Mucosa of descending colon (tissue), 3 donors: ENCODE measurements around the gene NCF4. TPM values are rescaled to one million over a fixed set of nuclear protein-coding genes. Genes with fewer than 3 reads are reported as not detected.

Experiments used
- ATAC-seq: fragments of 200-7000 bp; cut with Tn5 transposase; one replicate; pipeline ENCODE4 v1.9.1; 2020; ENCODE audit warnings: mild to moderate bottlenecking, moderate library complexity
- DNase-seq, 3 donors: peaks; one replicate each; pipeline ENCODE4 v3.0.0-alpha.2; 2020
- H3K36me3 ChIP-seq: fragments of 200-600 bp; one replicate; pipeline ENCODE4 v1.8.0; 2021; ENCODE audit warnings: low read depth, mild to moderate bottlenecking
- H3K4me1 ChIP-seq: fragments of 200-600 bp; one replicate; pipeline ENCODE4 v1.8.0; 2021; ENCODE audit warnings: low read depth, mild to moderate bottlenecking
- H3K4me3 ChIP-seq: fragments of 200-600 bp; one replicate; pipeline ENCODE4 v1.8.0; 2021; ENCODE audit warnings: mild to moderate bottlenecking
- H3K9me3 ChIP-seq: fragments of 200-600 bp; one replicate; pipeline ENCODE4 v1.8.0; 2021; ENCODE audit warnings: mild to moderate bottlenecking
- CTCF ChIP-seq: fragments of 200-600 bp; IDR thresholded peaks from one replicate; pipeline ENCODE4 v1.8.0; 2022; ENCODE audit warnings: antibody characterized with exemption, mild to moderate bottlenecking
- intact Hi-C, 2 donors: fragments of 100-400 bp; cut with DNase I in 1 of 2; cut with micrococcal nuclease in 1 of 2; formaldehyde crosslinking; loops; one replicate each; pipeline versions ENCODE4 v1.11.0 to v1.11.1; 2022; cut with DNase I, micrococcal nuclease
- total RNA-seq, 3 donors: library from RNA; stranded (reverse); fragmentation: NEBNext Ultra II Directional in 2 of 3; extraction: Animal tissue kit (Norgen Biotek cat#: 25700) in 2 of 3; gene quantifications; one replicate each; pipeline versions ENCODE4 v1.2.1 to v1.2.4, GENCODE V29; 2021 to 2023
- donor health status: DM: no; HTN: no; CAD: no; lungs with moderate emphysema.
- donor health status: DM: no; HTN: no; CAD: no.
- donor health status: DM: no; HTN: yes; CAD: no.

Gene NCF4
- total RNA-seq, 3 donors from 2014 or later = 6.3 to 15.2 (median 14.8) TPM

- no peaks in the 10 kb centered on the region for H3K9me3 ChIP-seq
- H3K36me3 ChIP-seq = no peaks in the 10 kb centered on the region
- intact Hi-C loops = loop anchor here (10.0 kb wide), 3 partner anchors 65 to 305 kb away; no protein-coding TSS in a partner anchor
- DNase-seq (no peak), ATAC-seq (no peak)
- H3K4me3 ChIP-seq = no peak overlapping the region
- no peaks in the 10 kb centered on the region for H3K4me1 ChIP-seq
- no peak for TF ChIP-seq CTCF
Measured at GRCh38 chr22:36850056-36850455, 10.8 kb upstream of the NCF4 start.

GRCh38 chr22:36850682-36851081 lies 10.1 kb upstream of the NCF4 start:
- DNase-seq = no peak
- TF ChIP-seq CTCF = no peak

GRCh38 chr22:36852056-36852973 lies 8.5 kb upstream of the NCF4 start:
- no peaks in the 10 kb centered on the region for H3K36me3 ChIP-seq
- TF ChIP-seq CTCF = no peak
- ATAC-seq (no peak), DNase-seq (no peak)
- H3K9me3 ChIP-seq = no peaks in the 10 kb centered on the region
- intact Hi-C loops = loop anchor here (10.0 kb wide), 3 partner anchors 68 to 308 kb away; no protein-coding TSS in a partner anchor
- no peaks in the 10 kb centered on the region for H3K4me1 ChIP-seq
- no peak overlapping the region for H3K4me3 ChIP-seq

More at GRCh38 chr22:36850682-36851081, 10.1 kb upstream of the NCF4 start:
- Histone ChIP-seq H3K4me3 (no peak overlapping the region), H3K9me3 (no peaks in the 10 kb centered on the region), H3K36me3 (no peaks in the 10 kb centered on the region), H3K4me1 (no peaks in the 10 kb centered on the region)
- intact Hi-C loops = loop anchor here (10.0 kb wide), 3 partner anchors 66 to 306 kb away; no protein-coding TSS in a partner anchor
- ATAC-seq = no peak

GRCh38 chr22:36853407-36854099 lies 7.3 kb upstream of the NCF4 start:
- H3K4me3 ChIP-seq = no peak overlapping the region
- H3K36me3 ChIP-seq = no peaks in the 10 kb centered on the region
- TF ChIP-seq CTCF = peak; percentile 38
- no peaks in the 10 kb centered on the region for H3K4me1 ChIP-seq
- intact Hi-C loops = loop anchor here (10.0 kb wide), 3 partner anchors 69 to 309 kb away; no protein-coding TSS in a partner anchor
- no peaks in the 10 kb centered on the region for H3K9me3 ChIP-seq
- DNase-seq = peak; percentile 70 to 86 (median 82)
- peak; percentile 73 for ATAC-seq

GRCh38 chr22:36855478-36855877 lies 5.3 kb upstream of the NCF4 start:
- TF ChIP-seq CTCF = no peak
- intact Hi-C loops = loop anchor here (10.0 kb wide), 3 partner anchors 71 to 311 kb away; no protein-coding TSS in a partner anchor
- Histone ChIP-seq H3K9me3 (no peaks in the 10 kb centered on the region), H3K36me3 (no peaks in the 10 kb centered on the region), H3K4me1 (no peaks in the 10 kb centered on the region), H3K4me3 (no peak overlapping the region)
- no peak for ATAC-seq
- no peak for DNase-seq
